Breast epithelium (tissue), 4 donors: ENCODE measurements around the gene MAPK11. TPM values are rescaled to one million over a fixed set of nuclear protein-coding genes. Genes with fewer than 3 reads are reported as not detected.

ENCODE experiments used
- DNase-seq, 2 donors: peaks; one replicate each; pipeline ENCODE4 v3.0.0-alpha.2; 2019; ENCODE audit warnings: low spot score in 2 of 2
- H3K27ac ChIP-seq, 2 donors: fragments of 200-600 bp; sonication (generic) in 1 of 2; one replicate each; pipeline ENCODE4 v1.5.1; 2016 to 2019; ENCODE audit warnings: mild to moderate bottlenecking in 1 of 2
- H3K27me3 ChIP-seq, 2 donors: fragments of 200-600 bp; sonication (generic) in 1 of 2; one replicate each; pipeline versions ENCODE4 v1.5.1 to v1.6.0; 2017 to 2019; ENCODE audit warnings: control low read depth in 1 of 2, mild to moderate bottlenecking in 1 of 2
- H3K36me3 ChIP-seq: fragments of 200-600 bp; one replicate; pipeline ENCODE4 v1.5.1; 2019
- H3K4me1 ChIP-seq, 2 donors: fragments of 200-600 bp; sonication (generic); one replicate each; pipeline ENCODE4 v1.5.1; 2016 to 2019; ENCODE audit warnings: control low read depth in 1 of 2
- H3K4me3 ChIP-seq, 3 donors: fragments of 200-600 bp; sonication (generic); 1 replicate in 2 of 3; 2 replicates in 1 of 3; pipeline ENCODE4 v1.5.1; 2016 to 2019; ENCODE audit warnings: mild to moderate bottlenecking in 3 of 3, moderate library complexity in 2 of 3
- H3K9me3 ChIP-seq, 2 donors: fragments of 200-600 bp; sonication (generic) in 1 of 2; one replicate each; pipeline ENCODE4 v1.5.1; 2016 to 2019; ENCODE audit warnings: control low read depth in 1 of 2
- POLR2A ChIP-seq: fragments of 450-650 bp; IDR thresholded peaks from one replicate; pipeline ENCODE4 v1.6.1; 2016; ENCODE audit warnings: antibody characterized with exemption, mild to moderate bottlenecking, moderate library complexity
- POLR2AphosphoS5 ChIP-seq, 3 donors: sonication (generic); formaldehyde crosslinking; IDR thresholded peaks; one replicate each; pipeline ENCODE4 v1.6.1; 2017; ENCODE audit warnings: antibody characterized with exemption in 3 of 3
- intact Hi-C: fragments of 100-400 bp; cut with DNase I; formaldehyde crosslinking; loops from one replicate; pipeline ENCODE4 v1.15.1; 2023; ENCODE audit warnings: low total_unique reads
- total RNA-seq, 3 donors: library from RNA; depleted of rRNA; stranded (reverse); fragments of >200 nt; gene quantifications; one replicate each; pipeline ENCODE4 v1.1.0, GENCODE V29; 2016
- TF ChIP-seq, protein P1 (sequence below), 3 donors: fragments of 450-650 bp; IDR thresholded peaks; one replicate each; pipeline ENCODE4 v1.5.1; 2016 to 2017; ENCODE audit warnings: antibody characterized with exemption in 3 of 3, mild to moderate bottlenecking in 3 of 3, moderate library complexity in 3 of 3

Gene MAPK11
- total RNA-seq, 3 donors from 2014 or later: 5.7 to 16.5 (median 13.4) TPM

DNA sequence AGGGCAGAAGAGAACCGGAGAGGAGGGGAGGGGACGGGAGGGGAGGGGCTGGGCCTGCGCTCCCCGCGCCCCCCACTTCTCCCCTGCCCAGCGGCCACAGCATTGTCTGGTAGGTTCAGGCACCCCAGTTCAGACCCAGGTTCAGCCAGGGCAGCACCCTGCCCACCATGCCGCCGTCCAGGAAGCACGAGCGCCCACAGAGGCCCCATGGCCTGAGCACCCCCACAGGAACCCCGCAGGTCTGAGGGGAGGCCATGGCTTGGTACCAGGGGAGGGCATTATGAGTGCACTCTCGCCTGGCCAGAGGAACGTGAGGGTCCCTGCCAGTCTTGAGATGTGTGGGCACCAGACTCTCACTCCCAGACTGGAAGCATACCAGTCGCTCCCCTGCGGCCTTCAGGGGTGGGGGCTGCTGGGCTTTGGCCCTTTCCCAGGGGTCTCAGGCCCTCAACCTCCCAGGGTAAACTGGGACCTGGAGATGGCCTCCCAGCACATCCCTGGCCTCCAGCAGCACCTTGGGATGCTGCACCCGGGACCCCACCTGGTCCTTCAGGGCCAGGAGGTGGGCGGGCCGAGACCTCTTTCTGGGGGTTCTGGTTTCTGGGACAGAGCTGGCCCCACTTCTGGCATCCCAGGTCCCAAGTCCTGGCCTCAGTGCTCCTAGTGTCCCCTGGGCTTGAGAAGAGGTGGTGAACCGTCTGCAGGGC is 37.9 kb upstream of the MAPK11 start:
- no peaks in the 10 kb centered on the region for H3K9me3 ChIP-seq
- DNase-seq: peak in 1 of 2 donors; percentile 27
- H3K36me3 ChIP-seq: no peaks in the 10 kb centered on the region
- no peaks in the 10 kb centered on the region for H3K27me3 ChIP-seq
- intact Hi-C loops: no loop called here
- H3K27ac ChIP-seq: peak overlapping the region; percentile 85 to 98
- TF ChIP-seq, protein P1, sequence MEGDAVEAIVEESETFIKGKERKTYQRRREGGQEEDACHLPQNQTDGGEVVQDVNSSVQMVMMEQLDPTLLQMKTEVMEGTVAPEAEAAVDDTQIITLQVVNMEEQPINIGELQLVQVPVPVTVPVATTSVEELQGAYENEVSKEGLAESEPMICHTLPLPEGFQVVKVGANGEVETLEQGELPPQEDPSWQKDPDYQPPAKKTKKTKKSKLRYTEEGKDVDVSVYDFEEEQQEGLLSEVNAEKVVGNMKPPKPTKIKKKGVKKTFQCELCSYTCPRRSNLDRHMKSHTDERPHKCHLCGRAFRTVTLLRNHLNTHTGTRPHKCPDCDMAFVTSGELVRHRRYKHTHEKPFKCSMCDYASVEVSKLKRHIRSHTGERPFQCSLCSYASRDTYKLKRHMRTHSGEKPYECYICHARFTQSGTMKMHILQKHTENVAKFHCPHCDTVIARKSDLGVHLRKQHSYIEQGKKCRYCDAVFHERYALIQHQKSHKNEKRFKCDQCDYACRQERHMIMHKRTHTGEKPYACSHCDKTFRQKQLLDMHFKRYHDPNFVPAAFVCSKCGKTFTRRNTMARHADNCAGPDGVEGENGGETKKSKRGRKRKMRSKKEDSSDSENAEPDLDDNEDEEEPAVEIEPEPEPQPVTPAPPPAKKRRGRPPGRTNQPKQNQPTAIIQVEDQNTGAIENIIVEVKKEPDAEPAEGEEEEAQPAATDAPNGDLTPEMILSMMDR (IDR thresholded peaks at IDR 0.05): no peak
- TF ChIP-seq POLR2AphosphoS5 (IDR thresholded peaks at IDR 0.05): no peak
- TF ChIP-seq POLR2A: no peak
- H3K4me3 ChIP-seq: peak overlapping the region in 1 of 3 donors; percentile 37
- H3K4me1 ChIP-seq: peaks cover 23 to 31% of the 10 kb centered on the region in 2 donors

DNA sequence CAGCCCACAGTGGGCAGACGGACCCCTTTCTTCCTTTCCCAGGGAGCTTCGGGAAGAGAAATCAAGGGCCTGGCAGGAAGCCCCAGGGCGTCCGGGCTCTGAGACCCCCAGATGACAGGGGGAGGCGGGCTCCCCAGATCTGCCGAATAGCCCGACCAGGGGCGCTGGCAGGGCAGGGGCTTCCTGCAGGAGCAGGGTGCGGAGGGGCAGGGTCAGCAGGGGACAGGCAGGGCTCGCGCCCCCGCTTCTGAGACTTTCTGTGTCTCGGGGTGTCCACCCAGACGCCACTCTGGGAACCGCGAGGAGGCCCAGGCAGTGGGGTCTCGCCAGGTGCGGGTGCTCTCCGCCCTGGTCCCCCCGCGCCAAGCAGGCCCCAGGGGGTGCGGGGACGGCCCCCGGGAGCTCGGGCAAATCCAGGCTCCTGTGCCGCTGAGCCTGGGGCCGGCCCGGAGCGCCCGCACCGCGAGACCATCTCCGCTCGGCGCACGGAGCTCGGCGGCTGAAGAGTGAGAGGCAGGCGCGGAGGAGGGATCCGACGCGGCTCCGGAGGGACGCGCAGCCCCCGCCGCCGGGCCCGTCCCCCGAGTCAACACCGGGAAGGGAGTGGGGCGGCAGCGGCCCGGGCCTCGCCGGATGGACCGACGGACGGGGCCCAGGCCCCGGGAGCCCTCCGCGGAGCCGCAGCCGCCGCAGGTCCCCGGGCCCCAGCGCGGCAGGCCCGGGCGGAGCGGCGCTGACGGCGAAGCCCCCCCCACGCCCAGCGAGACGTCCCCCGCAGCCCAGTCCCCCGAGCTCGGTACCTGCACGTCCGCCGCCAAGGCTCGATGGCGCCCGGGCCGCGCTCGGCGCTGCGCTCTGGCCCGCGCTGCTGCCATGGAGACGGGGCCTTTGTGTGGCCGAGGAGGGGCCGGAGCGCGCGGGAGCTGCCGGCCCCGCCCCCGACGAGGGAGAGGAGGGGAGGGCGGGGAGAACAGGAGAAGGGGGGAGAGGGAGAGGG is 36.9 kb upstream of the MAPK11 start, which contains the start of gene PLXNB2:
PLXNB2 (minus strand) TSS at position 894 of the 997 bp plus-strand sequence. CDS start 17,062 bp downstream, outside the sequence.
- TF ChIP-seq, protein P1 (IDR thresholded peaks at IDR 0.05): no peak
- peak in 1 of 3 donors; percentile 55 for TF ChIP-seq POLR2AphosphoS5 (IDR thresholded peaks at IDR 0.05)
- Histone ChIP-seq H3K4me1 (peaks cover 33 to 41% of the 10 kb centered on the region in 2 donors), H3K36me3 (no peaks in the 10 kb centered on the region), H3K27me3 (no peaks in the 10 kb centered on the region), H3K9me3 (no peaks in the 10 kb centered on the region), H3K27ac (peak within 1 kb of the TSS; percentile 94 to 98), H3K4me3 (peak within 1 kb of the TSS; percentile 90 to 99 (median 91))
- DNase-seq: peak; percentile 78 to 80
- intact Hi-C loops: no loop called here

DNA sequence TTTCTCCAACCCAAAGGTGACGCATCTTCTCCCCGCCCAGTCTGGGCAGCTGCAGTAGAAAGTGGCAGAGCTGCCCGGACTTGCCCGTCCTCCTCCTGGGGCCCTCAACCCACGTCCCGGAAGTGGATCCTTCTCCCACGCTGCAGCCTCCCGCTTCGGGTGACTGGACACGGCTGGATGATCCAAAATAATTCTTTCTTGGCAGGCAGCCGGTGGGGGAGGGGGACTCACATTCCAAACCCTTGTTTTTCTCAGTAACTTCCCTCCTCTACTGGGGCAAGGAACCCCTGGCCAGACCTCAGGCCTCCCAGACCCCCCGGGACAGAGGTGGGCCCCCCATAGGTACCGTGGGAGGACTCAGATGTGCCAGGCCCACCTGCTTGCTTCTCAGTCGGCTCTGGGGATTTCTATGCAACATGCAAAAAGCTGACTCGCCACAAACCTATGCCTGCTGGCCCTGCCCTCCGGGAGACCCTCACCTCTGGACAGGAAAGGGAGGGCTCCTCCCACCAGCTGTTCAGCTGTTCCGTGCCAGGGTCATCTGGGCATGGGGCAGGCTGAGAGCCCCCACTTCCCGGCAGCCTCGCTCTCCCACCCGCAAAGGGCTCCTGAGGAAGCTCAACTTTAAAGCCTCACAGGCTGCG is 35.9 kb upstream of the MAPK11 start:
- Histone ChIP-seq H3K36me3 (no peaks in the 10 kb centered on the region), H3K27ac (peak overlapping the region; percentile 94 to 98), H3K27me3 (no peaks in the 10 kb centered on the region), H3K4me3 (peak overlapping the region; percentile 90 to 99 (median 91)), H3K9me3 (no peaks in the 10 kb centered on the region), H3K4me1 (peaks cover 41 to 51% of the 10 kb centered on the region in 2 donors)
- TF ChIP-seq, protein P1 (IDR thresholded peaks at IDR 0.05): no peak
- peak in 1 of 3 donors; percentile 55 for TF ChIP-seq POLR2AphosphoS5 (IDR thresholded peaks at IDR 0.05)
- intact Hi-C loops: no loop called here
- peak; percentile 93 to 94 for DNase-seq

DNA sequence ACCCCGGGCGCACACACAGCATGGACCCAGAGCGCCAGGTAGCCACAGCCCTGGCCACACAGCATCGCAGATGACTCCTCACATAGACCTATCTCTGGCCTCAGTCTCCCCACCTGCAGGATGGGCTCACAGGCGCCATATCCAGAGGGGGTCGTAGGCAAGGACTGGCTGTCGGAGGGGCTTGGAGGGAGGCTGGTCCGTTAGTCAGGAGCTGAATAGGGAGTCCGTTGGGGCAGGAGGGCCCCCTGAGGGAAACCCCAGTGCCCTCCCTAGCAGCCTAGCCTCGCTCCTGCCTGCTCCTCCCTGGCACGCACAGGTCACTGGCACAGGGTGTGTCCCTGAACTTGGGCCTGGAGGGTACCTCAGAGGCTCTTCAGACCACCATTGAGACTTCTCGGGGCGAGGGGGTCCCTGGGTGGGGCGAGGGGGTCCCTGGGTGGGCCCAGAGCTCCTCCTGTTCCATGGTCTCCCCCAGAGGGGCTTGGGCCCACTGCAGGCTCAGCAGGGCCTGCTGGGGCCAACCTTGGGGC is 35.3 kb upstream of the MAPK11 start:
- Histone ChIP-seq H3K27ac (peak overlapping the region; percentile 94 to 98), H3K36me3 (no peaks in the 10 kb centered on the region), H3K9me3 (no peaks in the 10 kb centered on the region), H3K4me1 (peaks cover 47 to 57% of the 10 kb centered on the region in 2 donors), H3K27me3 (no peaks in the 10 kb centered on the region), H3K4me3 (peak overlapping the region; percentile 90 to 99 (median 91))
- intact Hi-C loops: no loop called here
- TF ChIP-seq POLR2A (no peak), POLR2AphosphoS5 (IDR thresholded peaks at IDR 0.05) (no peak)
- TF ChIP-seq, protein P1 (IDR thresholded peaks at IDR 0.05): no peak
- no peak for DNase-seq
